Measurements from ENCODE around the gene PEAR1. TPM values are rescaled to one million over a fixed set of nuclear protein-coding genes. Genes with fewer than 3 reads are reported as not detected.

Gene PEAR1
- total RNA-seq, 1 donor from 2014 or later: 9.9 TPM

GRCh38 chr1:156963621-156964020 lies 70.1 kb downstream of the PEAR1 start:
- no peaks in the 10 kb centered on the region for H3K9me3 Mint-ChIP-seq (ENCODE audit: low read depth)
- TF ChIP-seq CTCF (IDR thresholded peaks at IDR 0.05): no peak
- H3K4me1 Mint-ChIP-seq (ENCODE audit: low read depth): no peaks in the 10 kb centered on the region
- no peak for DNase-seq (ENCODE audit: low spot score)
- H3K27me3 Mint-ChIP-seq (ENCODE audit: low read depth): no peaks in the 10 kb centered on the region
- H3K4me3 Mint-ChIP-seq (ENCODE audit: unreplicated experiment): no peak overlapping the region
- H3K36me3 Mint-ChIP-seq (ENCODE audit: low read depth): peaks cover 41% of the 10 kb centered on the region
- H3K27ac Mint-ChIP-seq (ENCODE audit: unreplicated experiment): no peak overlapping the region

GRCh38 chr1:156964441-156964840 lies 70.9 kb downstream of the PEAR1 start:
- no peaks in the 10 kb centered on the region for H3K4me1 Mint-ChIP-seq (ENCODE audit: low read depth)
- peaks cover 41% of the 10 kb centered on the region for H3K36me3 Mint-ChIP-seq (ENCODE audit: low read depth)
- no peak overlapping the region for H3K27ac Mint-ChIP-seq (ENCODE audit: unreplicated experiment)
- H3K27me3 Mint-ChIP-seq (ENCODE audit: low read depth): no peaks in the 10 kb centered on the region
- H3K9me3 Mint-ChIP-seq (ENCODE audit: low read depth): no peaks in the 10 kb centered on the region
- no peak overlapping the region for H3K4me3 Mint-ChIP-seq (ENCODE audit: unreplicated experiment)
- no peak for DNase-seq (ENCODE audit: low spot score)
- TF ChIP-seq CTCF (IDR thresholded peaks at IDR 0.05): no peak

Small RNA genes within 50 kb of the gene (microRNA-seq; reads per million reads assigned to microRNA genes)
- not detected for gene MIR765 (ENCODE audit: borderline number of aligned reads)

Other genes with a start within 250 kb of the PEAR1 start
- 6.0 to 11.6 TPM (median 6.9 TPM) in 3 replicates for gene NES, start 216.3 kb upstream of the PEAR1 start, total RNA-seq
- gene CRABP2, start 188.1 kb upstream of the PEAR1 start, total RNA-seq: 88.7 to 193 TPM (median 93.5 TPM) in 3 replicates
- 11.4 to 17.1 TPM (median 14.1 TPM) in 3 replicates for gene METTL25B, start 165.2 kb upstream of the PEAR1 start, total RNA-seq
- 22.3 to 45.7 TPM (median 23.7 TPM) in 3 replicates for gene ISG20L2, start 165.0 kb upstream of the PEAR1 start, total RNA-seq
- 38.6 to 58.3 TPM (median 40.3 TPM) in 3 replicates for gene MRPL24, start 152.6 kb upstream of the PEAR1 start, total RNA-seq
- gene HDGF, start 142.0 kb upstream of the PEAR1 start, total RNA-seq: 136 to 143 TPM (median 140 TPM) in 3 replicates
- 57.0 to 61.7 TPM (median 60.9 TPM) in 3 replicates for gene PRCC, start 126.2 kb upstream of the PEAR1 start, total RNA-seq
- not detected in 3 replicates for gene SH2D2A, start 76.9 kb upstream of the PEAR1 start, total RNA-seq
- gene INSRR, start 34.6 kb upstream of the PEAR1 start, total RNA-seq: not detected in 3 replicates
- gene NTRK1, start 32.9 kb upstream of the PEAR1 start, total RNA-seq: not detected in 3 replicates
- gene LRRC71, start 26.9 kb downstream of the PEAR1 start, total RNA-seq: not detected in 3 replicates
- gene ARHGEF11, start 152.0 kb downstream of the PEAR1 start, total RNA-seq: 34.4 to 37.5 TPM (median 34.8 TPM) in 3 replicates
- not detected in 3 replicates for gene ETV3L, start 206.1 kb downstream of the PEAR1 start, total RNA-seq
- 23.4 to 25.6 TPM (median 24.4 TPM) in 3 replicates for gene ETV3, start 244.7 kb downstream of the PEAR1 start, total RNA-seq